Upper lobe of left lung (tissue), 4 donors: ENCODE results near the gene PRSS48.

Experiments used
- CTCF ChIP-seq, 6 experiments: fragments of 450-650 bp in 4 of 6; fragments of 200-600 bp in 2 of 6; sonication (generic) in 2 of 6; IDR thresholded peaks; one replicate each; pipeline ENCODE4 v1.5.1; 2016 to 2019; ENCODE audit warnings: antibody characterized with exemption in 6 of 6
- EP300 ChIP-seq, 4 donors: sonication (generic); formaldehyde crosslinking; IDR thresholded peaks; one replicate each; pipeline ENCODE4 v1.5.1; 2017; ENCODE audit warnings: antibody characterized with exemption in 4 of 4, control low read depth in 2 of 4
- POLR2A ChIP-seq, 4 donors: fragments of 450-650 bp; IDR thresholded peaks; one replicate each; pipeline ENCODE4 v1.5.1; 2016 to 2017; ENCODE audit warnings: antibody characterized with exemption in 4 of 4, mild to moderate bottlenecking in 2 of 4

GRCh38 chr4:151242305-151242704 is 34.7 kb upstream of the PRSS48 start:
- TF ChIP-seq POLR2A (IDR thresholded peaks at IDR 0.05) (no peak), CTCF (IDR thresholded peaks at IDR 0.05) (no peak), EP300 (IDR thresholded peaks at IDR 0.05) (no peak)
